ENCODE data around the gene TCEA3. TPM values are rescaled to one million over a fixed set of nuclear protein-coding genes. Genes with fewer than 3 reads are reported as not detected.

The TCEA3 gene
- total RNA-seq, 1 donor from 2014 or later = 6.6 TPM

DNA sequence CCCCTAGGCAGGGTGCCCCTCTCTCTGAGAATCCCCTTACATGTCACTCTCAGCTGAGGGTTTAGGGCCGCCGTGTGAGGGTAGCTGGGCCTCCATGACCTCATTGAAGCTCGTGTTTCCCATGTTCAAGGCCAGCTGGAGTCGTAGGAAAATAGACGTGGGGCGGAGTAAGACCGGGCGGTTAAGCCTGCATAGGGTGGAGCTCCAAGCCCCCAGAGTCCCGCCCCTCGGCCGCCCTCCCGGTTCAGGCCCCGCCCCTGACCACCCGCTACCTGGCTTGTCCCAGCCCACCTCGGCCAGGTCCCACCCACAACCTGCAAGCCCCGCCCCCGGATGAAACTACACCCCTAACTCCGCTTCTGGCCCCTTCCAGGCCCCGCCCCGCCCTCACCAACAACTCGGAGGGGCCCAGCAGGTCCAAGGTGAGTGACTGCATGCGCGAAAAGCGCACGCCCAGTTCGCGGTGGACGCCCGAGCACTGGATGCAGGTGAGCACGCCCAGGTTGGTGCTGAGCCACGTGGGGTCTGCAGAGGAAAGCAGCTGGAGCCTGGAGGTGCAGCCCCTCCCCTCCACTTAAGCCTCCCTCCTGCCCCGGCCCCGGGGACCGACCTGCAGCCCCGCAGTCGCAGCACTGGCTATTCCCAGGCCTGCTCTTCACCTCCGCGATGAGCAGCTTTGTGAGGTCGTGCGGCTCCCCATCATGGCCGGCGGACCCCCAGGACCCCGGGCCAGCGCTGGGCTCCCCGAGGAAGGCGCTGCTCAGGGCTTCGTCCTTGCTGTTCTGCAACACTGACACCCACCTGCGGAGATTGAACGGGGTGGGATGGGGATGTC, 12.2 kb upstream of the TCEA3 start:
- Histone ChIP-seq H3K27me3 (ENCODE audit: control insufficient read depth, insufficient read depth, low read length) (peaks cover 5% of the 10 kb centered on the region), H3K4me3 (ENCODE audit: low read depth, low read length) (no peak overlapping the region), H3K36me3 (ENCODE audit: control insufficient read depth, insufficient read depth, low read length) (no peaks in the 10 kb centered on the region)
- DNase-seq (ENCODE audit: low read depth) (no peak), FAIRE-seq (no peak)
- TF ChIP-seq CTCF (IDR thresholded peaks at IDR 0.05; ENCODE audit: insufficient read depth, low read length, severe bottlenecking) = no peak

DNA sequence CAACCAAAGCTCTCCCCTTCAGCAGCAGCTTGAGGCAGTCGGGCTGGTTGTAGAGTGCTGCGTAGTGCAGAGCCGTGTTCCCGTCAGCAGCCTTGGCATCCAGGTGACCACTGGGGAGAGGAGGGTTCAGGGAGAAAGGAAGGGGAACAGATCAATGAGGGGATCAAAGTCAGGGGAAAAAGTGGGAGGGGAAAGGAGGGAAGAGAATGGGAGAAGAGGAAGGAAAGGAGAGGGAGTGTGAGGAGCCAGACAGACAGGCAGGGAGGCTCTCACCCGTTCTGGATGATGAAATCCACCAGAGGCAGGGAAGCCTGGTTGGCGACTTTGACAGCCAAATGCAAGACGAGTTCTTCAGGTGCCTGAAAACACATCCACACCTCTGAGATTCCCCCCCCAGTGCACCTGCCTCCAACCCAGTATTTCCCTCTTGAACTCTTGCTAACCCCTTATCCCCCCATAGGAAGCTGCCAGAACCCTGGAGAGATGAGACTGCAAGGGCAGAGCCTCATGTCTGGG, 9.8 kb upstream of the TCEA3 start:
- no peak for TF ChIP-seq CTCF (IDR thresholded peaks at IDR 0.05; ENCODE audit: insufficient read depth, low read length, severe bottlenecking)
- H3K36me3 ChIP-seq (ENCODE audit: control insufficient read depth, insufficient read depth, low read length) = no peaks in the 10 kb centered on the region
- DNase-seq (ENCODE audit: low read depth) = no peak
- peaks cover 2% of the 10 kb centered on the region for H3K27me3 ChIP-seq (ENCODE audit: control insufficient read depth, insufficient read depth, low read length)
- H3K4me3 ChIP-seq (ENCODE audit: low read depth, low read length) = no peak overlapping the region
- FAIRE-seq = no peak

- DNase-seq (ENCODE audit: low read depth) (no peak), FAIRE-seq (no peak)
- Histone ChIP-seq H3K36me3 (ENCODE audit: control insufficient read depth, insufficient read depth, low read length) (no peaks in the 10 kb centered on the region), H3K27me3 (ENCODE audit: control insufficient read depth, insufficient read depth, low read length) (peaks cover 2% of the 10 kb centered on the region), H3K4me3 (ENCODE audit: low read depth, low read length) (no peak overlapping the region)
- TF ChIP-seq CTCF (IDR thresholded peaks at IDR 0.05; ENCODE audit: insufficient read depth, low read length, severe bottlenecking) = no peak
Observed at GRCh38 chr1:23433122-23433521, 8.6 kb upstream of the TCEA3 start.

- peaks cover 2% of the 10 kb centered on the region for H3K27me3 ChIP-seq (ENCODE audit: control insufficient read depth, insufficient read depth, low read length)
- no peak for TF ChIP-seq CTCF (IDR thresholded peaks at IDR 0.05; ENCODE audit: insufficient read depth, low read length, severe bottlenecking)
- H3K4me3 ChIP-seq (ENCODE audit: low read depth, low read length) = no peak overlapping the region
- H3K36me3 ChIP-seq (ENCODE audit: control insufficient read depth, insufficient read depth, low read length) = no peaks in the 10 kb centered on the region
- DNase-seq (ENCODE audit: low read depth) = no peak
- no peak for FAIRE-seq
Observed at GRCh38 chr1:23431431-23431830, 6.9 kb upstream of the TCEA3 start.

- no peak for FAIRE-seq
- Histone ChIP-seq H3K27me3 (ENCODE audit: control insufficient read depth, insufficient read depth, low read length) (peaks cover 2% of the 10 kb centered on the region), H3K4me3 (ENCODE audit: low read depth, low read length) (no peak overlapping the region), H3K36me3 (ENCODE audit: control insufficient read depth, insufficient read depth, low read length) (no peaks in the 10 kb centered on the region)
- no peak for DNase-seq (ENCODE audit: low read depth)
- TF ChIP-seq CTCF (IDR thresholded peaks at IDR 0.05; ENCODE audit: insufficient read depth, low read length, severe bottlenecking) = no peak
Observed at GRCh38 chr1:23430803-23431202, 6.3 kb upstream of the TCEA3 start.
